T1000 (cell line): ENCODE results near the gene KIZ.
A peak's percentile ranks its signal among the peaks of the same experiment; 100 is the strongest.

Source experiments
- DNase-seq: peaks from one replicate; lab custom pipeline; 2025; ENCODE audit warnings: mixed read lengths; lab: John Stamatoyannopoulos, UW

KIZ gene

DNA sequence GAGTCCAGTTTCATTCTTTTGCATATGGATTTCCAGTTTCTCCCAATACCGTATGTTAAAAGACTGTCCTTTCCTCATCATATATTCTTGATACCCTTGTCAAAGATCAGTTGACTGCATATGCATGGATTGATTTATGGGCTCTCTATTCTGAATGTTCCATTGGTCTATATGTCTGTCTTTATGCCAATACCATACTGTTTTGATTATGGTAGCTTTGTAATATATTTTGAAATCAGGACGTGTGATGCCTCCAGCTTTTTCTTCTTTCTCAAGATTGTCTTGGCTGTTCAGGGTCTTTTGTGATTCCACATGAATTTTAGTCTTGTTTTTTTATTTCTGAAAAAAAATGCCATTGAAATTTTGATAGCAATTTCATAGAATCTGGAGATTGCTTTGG is 51.9 kb downstream of the KIZ start:
- no peak for DNase-seq

DNA sequence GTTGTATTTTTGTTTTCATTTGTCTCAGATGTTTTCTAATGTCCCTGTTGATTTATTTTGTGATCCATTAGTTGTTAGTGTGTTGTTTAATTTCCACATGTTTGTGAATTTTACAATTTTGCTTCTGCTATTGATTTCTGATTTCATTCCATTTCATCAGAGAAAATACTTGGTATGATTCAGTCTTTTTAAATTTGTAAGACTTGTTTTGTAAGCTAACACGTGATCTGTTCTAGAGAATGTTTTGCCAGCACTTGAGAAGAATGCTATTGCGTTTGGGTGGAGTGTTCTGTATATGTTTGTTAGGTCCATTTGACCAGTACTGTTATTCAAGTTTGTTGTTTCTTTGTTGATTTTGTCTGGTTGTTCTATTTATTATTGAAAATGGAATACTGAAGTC is 53.9 kb downstream of the KIZ start:
- DNase-seq = no peak

DNA sequence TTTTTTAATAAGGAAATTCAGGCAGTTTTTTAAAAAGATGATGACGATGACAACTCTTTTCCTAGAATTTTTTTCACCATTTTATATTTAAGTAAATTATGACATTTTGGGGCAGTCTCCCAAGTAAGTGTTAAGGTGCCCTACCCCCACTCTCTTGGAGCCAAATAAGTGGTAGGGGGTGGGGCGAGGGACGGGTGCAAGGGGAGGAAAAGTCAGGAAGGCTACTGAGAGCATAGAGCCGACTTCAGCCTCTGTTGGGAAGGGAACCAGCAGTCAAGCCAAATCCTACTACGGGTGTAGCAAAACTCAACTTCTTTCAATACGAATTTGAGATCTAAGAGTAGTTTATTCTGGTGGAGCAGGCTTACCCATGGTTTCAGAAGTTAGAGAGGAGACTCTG is 54.4 kb downstream of the KIZ start:
- no peak for DNase-seq

DNA sequence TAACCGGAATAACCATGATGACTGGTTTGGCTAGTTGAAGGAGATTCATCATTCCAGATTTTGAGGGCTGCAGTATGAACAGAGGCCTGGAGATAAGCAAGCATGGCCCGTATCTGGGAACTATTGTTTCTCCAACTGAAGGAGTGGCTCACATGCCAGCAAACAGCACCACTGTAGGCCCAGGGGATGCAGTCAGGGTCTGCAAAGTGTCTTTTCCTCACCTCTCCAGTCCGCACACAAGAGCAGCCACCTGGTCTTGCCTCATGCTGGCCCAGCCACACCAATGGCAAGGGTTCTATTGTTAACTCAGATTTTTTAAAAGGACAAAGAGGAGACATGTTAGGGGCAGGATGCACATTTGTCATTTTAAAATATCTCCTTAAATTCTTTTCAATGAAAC is 55.1 kb downstream of the KIZ start:
- DNase-seq = no peak

DNA sequence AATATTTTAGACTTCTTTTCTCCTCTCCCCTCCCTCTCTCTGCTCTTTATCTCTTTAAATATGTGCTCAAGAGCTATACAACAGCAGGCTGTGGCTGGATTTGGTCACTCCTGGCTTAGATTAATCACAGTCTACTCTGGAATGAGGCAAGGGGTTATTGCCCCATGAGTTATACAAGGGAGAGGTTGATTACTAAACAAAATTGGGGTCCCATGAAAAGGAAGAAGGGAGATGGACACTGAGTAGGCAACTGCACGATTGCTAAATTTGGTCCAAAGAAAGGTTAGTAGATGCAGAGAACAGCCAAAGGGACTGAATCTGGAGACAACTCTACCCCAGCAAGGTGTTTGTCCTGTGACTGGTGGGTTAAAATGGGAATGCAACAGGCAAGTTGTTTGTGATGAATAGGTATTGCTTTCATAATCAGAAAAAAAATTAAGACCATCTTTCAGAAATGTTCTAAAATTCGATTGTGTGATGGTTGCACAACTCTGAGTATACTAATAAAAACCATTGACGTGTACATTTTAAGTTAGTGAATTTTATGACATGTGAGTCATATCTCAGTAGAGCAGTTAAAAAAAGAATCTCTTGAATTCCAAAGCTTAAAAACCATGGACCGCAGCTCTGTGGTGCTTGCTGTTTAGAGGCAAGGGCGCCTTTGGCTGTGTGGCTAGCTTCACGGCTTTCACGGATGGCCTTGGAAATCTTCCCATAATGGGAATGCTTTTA is 57.1 kb downstream of the KIZ start:
- DNase-seq = peak; percentile 30

DNA sequence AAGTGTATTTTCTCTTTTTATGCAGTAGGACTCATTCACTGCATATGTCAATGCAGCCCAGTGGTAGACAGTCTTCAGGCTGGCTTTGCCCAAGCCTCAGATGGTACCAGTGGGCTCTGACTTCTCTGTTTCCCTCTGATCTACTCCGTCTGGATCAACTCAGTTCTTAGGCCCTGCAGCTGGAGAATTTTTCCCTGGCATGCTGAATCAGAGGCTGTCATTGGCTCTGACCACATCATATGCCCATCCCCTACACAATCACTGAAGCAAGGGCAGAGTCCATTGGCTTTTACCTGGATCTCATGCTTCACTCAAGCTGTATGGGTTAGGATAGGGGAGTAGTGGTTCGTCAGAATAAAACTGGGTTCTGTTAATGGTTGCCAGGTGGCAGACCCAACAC is 57.8 kb downstream of the KIZ start:
- no peak for DNase-seq

DNA sequence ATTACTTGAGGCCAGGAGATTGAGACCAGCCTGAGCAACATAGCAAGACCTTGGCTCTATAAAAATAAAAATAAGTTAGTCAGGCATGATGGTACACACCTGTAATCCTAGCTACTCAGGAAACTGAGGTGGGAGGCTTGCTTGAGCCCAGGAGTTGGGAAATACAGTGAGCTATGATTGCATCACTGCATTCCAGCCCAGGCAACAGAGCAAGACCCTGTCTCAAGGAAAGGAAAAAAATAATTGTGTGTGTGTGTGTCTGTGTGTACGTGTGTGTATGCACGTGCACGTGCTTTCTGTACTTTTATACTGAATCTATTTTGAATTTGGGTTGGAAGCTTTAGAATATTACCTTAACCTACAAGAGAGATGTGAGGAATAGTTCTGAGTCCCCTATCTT is 58.9 kb downstream of the KIZ start:
- no peak for DNase-seq

DNA sequence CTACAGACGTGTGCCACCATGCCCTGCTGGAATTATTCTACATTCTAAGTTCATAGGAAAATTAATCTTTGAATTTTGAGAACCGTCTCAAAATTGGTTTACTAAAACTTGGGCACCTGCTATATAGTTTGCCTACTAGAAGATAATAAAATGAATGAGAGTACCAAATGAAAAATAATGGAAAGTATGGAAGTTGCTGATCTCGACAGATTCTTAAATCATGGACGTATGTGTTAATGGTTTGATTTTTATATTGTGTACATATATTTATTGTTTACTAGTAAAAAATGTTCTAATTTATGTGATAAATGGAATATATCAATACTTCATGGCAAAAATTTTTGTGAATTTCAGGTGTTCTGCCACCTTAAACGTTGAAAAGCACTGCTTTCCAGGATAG is 60.0 kb downstream of the KIZ start:
- DNase-seq = no peak

DNA sequence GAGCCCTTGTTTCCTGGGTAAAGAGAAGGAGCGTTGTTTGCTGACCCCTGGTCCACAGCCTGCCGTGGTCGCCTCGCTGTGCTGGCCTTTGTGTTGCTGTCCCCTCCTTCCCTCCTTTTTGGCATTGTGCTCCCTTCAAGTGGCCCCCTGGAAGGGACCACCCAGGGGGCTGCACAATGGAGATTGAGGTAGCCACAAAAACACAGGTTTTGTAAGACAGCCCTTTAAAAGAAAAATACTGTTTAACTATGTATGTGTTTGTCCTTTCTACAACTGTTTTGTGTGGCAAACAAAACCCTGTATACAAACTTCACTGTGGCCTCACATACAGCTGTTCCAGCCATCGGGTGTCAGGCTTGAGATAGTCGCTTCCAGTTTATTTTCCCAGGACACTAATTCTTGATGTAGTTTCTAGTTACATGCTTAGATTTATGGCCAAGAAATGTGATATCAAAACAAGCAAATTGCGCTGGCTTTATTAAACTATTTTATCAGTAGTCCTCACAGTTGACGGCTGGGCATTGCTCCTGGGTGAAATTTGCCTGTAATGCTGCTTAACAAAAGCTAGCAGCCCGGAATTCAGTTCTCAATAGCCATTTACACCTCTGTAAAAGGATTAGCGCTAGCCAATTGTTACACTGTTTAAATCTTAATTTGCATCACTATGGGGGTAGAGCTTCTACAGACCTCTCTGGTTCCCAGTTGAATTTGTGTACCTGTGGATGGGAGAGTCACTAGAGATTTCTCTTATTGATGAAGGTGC is 64.1 kb downstream of the KIZ start:
- no peak for DNase-seq

DNA sequence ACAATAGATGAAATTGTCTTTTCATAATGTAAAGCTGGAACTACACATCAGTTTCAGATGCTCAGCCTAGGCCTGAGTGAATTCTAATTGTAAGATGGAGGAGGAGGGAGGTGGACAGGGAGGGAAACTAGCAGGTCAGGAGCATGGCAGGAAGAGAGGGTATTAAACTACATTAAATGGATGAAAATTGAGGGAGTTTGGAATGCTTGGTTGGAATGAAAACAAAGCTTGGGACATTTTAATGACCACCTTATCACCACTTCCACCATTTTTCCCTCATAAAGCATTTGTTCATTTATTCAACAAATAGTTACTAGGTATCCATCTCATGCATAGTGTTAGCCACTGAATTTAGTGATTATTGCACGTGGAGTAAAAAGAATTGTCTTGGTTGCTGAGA is 65.0 kb downstream of the KIZ start:
- DNase-seq = no peak

DNA sequence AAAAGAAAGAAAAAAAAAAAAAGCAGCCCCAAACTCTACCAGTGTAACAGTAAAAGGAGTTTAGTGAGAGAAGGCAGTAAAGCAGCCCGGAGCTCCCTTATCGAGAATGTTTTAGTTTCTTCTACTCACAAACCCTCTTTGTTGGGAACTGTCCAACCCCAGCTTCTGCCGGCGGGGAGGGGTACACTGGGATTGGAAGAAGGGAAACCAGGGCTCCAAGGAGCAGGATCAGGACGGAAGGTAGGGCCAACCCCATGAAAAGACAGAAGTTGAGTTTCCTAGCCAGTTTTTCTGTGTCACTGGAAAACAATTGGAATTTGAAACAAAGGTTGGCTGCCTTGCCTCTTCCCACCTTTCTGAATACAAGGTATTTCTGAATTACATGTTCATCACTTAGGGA is 66.0 kb downstream of the KIZ start:
- DNase-seq = no peak

DNA sequence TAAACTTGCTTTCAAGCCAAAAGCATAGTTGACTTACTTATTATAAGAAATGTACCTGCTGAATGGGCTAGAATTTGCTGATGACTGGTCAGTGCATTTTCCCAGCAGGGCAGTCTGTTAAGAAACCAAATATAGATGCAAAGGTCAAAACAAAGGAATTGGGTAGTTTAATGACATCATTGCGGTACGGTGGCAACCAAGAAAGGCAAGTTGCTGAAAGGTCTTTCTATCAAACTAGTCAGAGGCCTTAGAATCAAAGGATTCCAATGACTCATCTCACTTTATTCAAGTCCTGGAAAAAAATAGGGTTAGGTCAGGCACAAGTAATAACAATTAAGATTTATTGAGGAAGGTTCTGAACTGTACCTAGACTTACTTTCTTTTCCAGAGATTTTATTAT is 76.4 kb downstream of the KIZ start:
- no peak for DNase-seq

DNA sequence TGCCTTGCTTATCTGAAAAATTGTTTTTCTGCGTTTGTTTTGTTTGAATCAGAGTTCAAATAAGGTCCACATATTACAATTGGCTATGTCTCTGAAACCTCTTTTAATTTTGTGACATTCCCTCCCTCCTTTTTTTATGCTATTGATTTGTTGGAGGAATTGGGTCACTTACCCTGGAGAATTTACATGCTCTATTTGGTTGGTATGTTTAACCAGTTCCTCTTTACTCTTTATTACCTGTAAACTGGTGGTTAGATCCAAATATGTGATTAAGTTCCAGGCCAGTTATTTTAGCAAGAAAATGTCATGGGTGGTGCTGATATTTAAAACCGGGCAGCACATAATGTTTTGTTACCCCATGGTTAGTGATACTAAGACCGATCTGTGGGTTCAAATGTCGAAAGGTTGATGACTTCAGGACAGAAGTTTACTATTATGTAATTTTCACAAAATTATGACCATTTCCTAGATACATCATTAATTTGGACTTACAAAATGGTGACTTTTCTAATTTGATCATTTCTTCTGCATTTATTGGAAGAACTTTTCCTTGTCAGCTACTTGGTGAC is 77.3 kb downstream of the KIZ start:
- DNase-seq = no peak

DNA sequence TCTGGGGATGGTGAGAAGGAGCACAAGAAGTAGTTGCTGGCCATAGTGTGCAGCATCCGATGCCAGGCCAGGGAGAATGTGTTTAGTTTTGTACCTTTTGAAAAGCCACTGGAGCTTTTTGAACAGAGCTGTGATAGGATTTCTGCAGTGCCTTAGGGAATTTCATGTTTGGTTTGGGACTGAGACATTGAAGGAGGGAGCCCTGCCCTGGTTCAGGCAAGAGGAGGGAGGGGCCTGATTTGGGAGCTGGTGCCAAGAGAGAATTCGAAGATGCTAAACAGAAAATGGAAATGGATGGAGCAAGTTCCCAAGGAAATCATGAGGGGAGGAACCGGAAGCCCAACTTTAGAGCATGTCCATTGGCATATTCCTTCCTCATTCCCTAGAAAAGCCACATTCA is 80.7 kb downstream of the KIZ start:
- DNase-seq = no peak

DNA sequence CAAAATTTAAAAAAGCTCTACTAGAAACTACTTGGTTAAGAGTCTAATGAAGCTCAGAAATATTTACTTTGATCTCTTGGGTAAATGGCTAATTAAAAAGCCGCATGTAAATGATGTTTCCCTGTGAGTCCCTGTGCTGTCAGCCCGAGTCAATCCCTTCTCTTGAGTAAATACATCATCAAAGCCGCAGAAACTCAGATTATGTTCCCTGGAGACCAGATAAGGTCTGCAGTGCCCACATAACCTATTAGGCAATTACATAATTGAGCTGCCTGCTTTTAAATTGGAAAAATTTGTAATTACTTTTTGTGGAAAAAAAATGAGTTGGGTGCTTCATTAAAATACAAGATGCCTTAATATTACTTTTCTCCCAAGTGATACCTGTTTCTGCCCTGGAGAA is 83.1 kb downstream of the KIZ start:
- no peak for DNase-seq

DNA sequence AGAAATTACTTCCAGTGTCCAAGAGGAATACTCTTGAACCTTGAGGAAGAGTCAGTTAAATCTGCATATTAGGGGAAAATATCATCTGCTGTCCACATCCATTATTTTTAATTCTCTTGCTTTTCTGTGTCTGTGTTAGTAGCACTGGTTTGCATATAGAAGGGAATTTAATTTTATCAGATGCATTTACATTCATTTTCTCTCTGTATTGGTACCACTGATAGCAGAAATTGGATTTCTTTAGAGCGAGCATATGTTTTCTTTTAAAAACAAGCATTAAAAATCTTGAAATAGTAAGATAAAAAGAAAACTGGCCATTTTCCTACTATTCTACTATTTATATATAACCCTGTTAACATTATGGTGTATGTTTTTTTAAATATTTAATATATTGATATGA is 83.8 kb downstream of the KIZ start:
- no peak for DNase-seq

DNA sequence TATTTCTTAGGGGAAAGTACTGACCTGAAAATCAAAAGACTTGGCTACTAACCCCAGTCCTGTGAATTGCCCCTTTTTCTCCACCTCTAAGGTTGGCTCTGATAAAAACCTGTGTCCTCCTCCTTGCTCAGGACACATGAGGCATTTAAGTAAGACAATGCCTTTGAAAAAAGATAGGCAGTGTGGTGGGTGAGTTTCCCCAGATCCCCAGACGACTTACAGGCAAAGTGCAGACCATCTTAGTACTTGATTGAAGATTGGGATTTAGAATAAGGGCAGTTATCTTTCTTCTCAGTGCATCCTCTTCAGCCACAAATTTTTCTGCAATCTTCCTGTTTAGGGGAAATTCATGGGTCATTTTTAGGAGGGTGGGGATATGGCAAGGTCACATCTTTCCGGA is 87.8 kb downstream of the KIZ start:
- no peak for DNase-seq

DNA sequence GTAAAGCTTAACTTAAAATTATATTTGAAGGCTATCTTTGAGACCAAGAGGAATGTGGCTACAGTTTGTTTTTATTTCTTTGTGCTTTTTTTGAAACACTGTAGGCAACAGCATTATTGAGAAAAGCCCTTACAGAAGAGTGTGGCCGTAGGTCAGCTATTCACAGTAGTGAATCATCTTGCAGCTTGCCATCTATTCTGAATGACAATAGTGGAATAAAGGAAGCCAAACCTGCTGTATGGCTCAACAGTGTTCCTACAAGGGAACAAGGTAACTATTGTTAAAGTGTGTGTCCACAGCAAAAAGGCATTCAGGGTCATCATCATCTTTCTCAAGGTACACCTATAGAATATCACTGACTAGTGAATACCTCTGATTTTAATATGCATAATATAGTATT is 88.5 kb downstream of the KIZ start:
- DNase-seq = no peak

DNA sequence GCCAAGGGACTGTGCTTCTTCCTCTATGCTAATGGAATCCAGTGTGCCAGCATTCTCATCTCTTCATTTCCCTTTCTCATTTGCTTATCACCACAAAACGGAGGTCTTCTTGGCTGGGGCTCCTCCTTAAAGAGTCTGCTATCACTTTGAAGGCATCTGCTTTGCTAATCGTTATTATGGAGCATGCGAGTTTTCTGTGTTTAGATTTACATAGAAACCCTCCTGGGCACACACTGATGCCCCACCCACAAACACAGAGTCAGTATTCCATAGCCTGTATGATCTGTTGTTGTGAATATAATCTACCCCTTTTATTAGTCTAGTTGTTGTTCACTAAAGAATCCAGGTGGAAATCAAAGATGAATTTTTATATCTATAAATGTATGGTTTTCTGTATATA is 93.8 kb downstream of the KIZ start:
- DNase-seq = no peak

DNA sequence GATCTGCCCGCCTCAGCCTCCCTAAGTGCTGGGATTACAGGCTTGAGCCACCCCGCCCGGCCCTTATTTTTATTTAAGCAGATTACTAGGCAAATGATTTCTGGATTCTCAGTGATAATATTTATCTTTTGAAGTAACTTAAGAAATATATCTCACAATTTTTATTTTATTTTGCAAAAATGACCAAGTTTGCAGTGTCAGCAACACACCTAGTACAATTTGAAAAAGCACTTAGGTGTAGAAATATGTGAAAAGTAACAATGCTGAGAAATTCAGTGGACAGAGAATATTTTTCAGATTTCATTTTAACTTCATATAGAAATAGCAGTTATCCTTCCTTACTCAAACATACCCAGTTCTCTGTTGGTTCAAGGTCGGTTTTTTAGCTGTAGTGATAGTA is 98.3 kb downstream of the KIZ start:
- DNase-seq = no peak

DNA sequence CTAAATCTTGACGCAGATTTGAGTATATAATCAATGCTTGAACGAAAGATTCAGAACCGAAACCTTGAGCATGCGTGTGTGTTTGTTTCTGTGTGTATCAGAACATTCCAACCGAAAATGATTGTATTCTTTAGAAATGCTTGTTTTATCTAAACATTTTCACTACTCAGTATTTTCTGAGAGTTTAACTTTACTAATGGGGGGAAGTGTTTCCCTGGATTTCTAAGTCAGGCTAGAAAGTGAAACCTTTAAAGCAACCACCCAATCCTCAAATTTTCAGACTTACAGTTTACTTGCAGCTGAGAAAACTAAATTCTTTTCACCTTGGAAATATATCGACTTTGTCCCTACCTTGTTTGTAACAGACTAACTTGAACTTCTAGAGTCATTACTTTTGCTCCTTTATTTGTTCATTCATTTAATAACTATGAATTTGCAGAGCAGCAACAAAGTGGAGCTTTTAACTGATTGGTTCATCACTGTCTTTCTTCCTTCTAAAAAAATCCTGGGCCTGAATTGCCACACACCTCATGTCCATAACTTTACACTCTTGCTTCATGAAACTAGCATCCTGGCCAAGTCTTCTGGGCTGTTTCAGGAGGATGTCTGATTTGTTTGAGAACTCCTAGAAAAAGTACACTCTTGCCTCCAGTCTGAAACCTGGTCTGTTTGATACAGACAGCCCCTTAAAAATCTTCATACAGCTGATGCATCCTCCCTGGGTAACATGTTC is 99.5 kb downstream of the KIZ start:
- no peak for DNase-seq

DNA sequence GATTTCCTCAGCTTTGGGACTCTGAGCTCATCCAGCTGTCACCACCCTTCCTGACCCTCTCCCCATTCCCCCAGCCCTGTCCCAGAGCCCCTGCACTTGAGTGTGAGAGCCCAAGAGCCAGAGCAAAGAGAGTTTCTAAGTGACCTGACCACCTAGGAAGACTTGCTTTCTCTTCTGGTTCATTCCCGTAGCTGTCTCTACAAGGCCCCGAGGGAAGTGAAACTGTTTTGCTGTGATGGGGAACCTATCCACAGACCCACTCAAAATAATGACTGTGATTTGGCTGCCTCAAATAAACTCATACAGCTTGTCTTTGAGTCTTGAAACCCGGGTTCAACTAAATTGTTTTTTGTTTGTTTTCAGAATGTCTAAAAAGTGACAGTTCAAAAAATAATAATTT is 102.6 kb downstream of the KIZ start:
- no peak for DNase-seq

DNA sequence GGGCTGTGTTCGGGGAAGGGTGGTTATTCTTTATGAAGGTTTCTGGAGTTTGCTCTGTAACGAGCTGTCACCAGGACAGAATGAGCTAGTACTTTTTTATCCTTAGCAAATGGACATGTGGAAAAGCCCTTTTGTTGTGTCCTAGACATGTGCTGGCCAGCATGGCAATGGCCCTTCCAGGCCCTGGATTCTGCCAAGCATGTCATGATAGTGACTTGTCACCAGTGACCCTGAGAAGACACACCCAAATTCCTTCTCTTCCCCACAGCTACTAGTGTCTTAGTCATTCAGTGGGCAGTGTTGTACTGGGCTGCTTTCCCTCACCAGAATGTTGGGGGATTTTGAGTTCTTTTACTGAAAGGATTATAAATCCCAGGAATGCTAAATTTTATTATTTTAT is 103.3 kb downstream of the KIZ start:
- DNase-seq = no peak
